ENCODE results near the gene PRSS53.
A peak's percentile ranks its signal among the peaks of the same experiment; 100 is the strongest.

The PRSS53 gene

DNA sequence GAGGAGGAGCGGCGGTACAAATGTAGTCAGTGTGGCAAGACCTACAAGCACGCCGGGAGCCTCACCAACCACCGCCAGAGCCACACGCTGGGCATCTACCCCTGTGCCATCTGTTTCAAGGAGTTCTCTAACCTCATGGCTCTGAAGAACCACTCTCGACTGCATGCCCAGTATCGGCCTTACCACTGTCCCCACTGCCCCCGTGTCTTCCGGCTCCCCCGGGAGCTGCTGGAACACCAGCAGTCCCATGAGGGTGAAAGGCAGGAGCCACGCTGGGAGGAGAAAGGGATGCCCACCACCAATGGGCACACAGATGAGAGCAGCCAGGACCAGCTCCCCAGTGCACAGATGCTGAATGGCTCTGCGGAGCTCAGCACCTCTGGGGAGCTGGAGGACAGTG, 11.7 kb downstream of the PRSS53 start:
- no peak for DNase-seq

DNA sequence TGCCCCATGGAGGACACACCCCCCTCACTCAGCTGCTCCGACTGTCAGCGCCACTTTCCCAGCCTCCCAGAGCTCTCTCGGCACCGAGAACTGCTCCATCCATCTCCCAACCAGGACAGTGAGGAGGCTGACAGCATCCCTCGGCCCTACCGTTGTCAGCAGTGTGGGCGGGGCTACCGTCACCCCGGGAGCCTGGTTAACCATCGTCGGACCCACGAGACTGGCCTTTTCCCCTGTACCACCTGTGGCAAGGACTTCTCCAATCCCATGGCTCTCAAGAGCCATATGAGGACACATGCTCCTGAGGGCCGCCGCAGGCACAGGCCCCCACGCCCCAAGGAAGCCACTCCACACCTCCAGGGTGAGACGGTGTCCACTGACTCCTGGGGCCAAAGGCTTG, 12.4 kb downstream of the PRSS53 start:
- no peak for DNase-seq

GRCh38 chr16:31074814-31075183, 13.9 kb downstream of the PRSS53 start:
- no peak for DNase-seq

DNA sequence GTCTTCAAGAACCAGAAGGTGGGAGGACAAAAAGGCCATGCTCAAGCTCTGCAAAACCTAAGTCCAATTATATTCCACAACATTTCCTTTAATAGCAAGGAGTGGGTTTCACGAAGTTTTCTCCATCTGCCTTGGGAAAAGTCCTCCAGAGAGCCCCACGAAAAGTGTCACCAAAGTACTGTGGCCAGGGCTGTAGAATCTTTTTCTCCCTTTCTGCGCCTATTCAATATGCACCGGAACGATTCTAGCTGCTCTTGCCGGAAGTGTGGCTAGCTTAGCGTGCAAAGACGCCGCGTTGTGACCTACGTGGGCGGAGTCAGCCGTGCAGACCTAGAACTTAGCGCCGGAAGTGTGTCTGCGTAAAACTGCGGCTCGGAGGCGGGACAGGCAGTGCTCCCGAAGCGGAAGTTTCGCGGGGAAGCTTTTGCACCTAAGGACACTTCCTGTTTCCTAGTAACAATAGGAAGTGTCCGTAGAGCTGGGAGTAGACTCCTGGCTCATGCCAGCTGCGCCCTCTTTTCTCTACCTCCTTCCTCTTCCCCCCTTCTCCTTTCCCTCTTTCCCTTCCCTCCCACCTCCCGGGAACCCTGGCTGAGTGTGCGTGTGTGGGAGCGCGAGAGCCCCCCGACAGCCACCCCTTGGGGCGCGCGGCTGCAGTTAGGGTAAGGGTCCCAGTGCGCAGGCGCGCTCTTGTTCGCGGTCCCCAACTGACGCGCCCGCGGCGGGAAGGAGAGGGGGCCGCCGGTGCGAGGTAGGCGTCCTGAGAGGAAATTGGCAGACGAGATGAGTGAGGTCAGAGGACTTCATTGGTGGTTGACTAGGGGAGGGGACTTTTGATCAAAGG, 14.6 kb downstream of the PRSS53 start, which contains the start of the genes ZNF646 and ZNF668:
TSS of gene ZNF646 (plus strand) at position 453 of the 844 bp plus-strand sequence. CDS start 1,903 bp downstream, outside the sequence.
TSS of gene ZNF668 (minus strand) at position 271 of the 844 bp plus-strand sequence. CDS start 9,781 bp downstream, outside the sequence.
- peak; percentile 100 for DNase-seq

- peak; percentile 95 for DNase-seq
Measured at GRCh38 chr16:31073142-31073969, 15.4 kb downstream of the PRSS53 start.

DNA sequence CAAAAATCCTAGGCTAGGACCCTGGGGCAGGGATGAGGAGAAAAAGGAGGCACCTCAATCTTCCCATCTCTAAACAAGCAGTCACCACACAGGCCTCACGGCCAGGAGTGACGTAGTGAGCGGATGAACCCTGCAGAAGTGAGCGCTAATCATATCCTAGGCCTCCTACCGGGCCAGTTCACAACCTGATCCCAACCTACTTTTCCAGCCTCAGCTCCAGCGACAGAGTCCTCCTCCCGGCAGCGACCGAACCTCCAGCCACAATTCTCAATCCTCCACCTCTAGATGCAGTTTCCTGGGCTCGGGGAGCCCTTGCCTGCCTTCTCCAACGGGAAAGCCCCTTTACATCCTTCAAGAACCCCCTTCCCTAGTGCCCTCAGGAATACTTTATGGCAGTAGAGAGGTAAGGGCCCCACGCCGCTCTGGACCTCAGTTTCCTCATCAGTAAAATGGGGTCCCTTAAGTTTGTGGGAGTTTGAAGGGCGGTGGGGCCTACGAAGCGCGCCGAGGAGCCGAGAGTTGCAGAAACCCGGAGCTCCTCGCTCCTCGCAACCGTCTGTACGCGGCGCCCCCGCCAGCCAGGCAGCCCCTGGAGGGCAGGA, 16.1 kb downstream of the PRSS53 start:
- DNase-seq, result peak; percentile 37

DNA sequence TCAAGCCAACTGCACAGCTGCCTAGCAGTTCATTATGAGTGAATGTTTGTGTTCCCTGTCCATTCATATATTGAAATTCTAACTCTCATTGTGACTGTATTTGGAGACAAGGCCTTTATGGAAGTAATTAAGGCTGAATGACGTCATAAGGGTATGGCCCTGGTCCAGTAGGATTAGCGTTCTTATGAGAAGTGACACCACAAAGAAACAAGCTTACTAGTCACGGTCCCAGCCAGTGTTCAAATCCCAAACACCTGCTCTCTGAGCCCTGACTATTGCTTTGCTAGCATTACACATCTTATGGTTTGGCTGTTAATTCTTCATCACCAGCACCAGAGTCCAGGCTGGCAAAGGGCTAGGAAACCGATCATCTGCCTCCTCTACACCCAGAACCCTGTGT, 16.9 kb downstream of the PRSS53 start:
- DNase-seq, result no peak

GRCh38 chr16:31067342-31067741, 21.4 kb downstream of the PRSS53 start:
- DNase-seq, result no peak

DNA sequence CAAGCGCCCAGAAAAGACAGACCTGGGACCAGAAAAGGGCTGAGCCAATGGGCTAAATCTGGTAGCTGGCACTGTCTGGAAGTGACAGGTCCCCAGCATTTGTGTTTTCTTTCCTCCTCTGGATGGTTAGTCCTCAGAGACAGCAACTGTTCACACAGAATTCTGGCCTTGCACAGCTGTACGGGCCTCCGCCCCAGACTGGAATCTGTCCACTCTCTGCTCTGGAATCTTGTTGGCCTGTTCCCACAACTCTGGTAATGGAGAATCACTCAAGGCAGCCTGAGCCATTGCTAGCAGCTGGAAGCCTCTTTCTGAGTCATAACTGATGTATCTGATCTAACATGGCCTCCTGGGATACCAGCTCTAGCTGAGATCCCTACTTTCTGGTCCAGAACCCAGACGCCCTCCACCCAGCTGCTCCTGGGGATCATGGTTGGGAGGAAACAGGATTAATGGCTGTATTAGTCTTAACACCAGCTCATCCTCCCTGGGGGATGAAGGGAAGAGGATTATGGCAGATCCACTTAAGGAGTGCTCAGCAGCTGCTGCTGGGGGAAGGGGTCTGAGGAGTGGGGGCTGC, 23.8 kb downstream of the PRSS53 start:
- DNase-seq, result no peak

- no peak for DNase-seq
Measured at GRCh38 chr16:31063843-31064611, 24.7 kb downstream of the PRSS53 start.

- DNase-seq, result no peak
Measured at GRCh38 chr16:31063495-31063842, 25.3 kb downstream of the PRSS53 start.

DNA sequence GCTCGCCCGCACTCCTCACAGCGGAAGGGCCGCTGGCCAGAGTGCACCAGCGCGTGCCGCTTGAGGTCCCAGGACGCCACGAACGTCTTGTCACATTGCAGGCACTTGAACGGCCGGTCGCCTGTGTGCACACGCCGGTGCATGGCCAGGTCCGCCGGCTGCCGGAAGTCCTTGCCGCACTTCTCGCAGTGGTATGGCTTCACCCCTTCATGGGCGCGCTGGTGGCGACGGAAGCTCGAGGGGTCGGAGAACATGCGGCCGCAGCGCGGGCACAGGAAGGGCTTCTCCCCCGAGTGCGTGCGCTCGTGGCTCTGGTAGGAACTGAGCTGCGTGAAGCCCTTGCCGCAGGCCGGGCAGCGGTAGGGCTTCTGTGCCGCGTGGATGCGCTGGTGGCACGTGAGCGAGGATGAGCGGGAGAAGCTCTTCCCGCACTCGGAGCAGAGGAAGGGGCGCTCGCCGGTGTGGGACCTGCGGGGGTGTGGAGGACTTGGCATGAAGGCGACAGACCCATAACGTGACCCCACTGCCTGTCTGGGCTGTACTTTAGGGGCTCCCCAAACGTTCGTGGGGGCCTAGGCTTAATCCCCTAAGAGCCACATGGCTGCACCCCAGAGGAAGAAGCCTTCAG, 26.8 kb downstream of the PRSS53 start:
- DNase-seq, result no peak

- no peak for DNase-seq
Measured at GRCh38 chr16:31061126-31061812, 27.5 kb downstream of the PRSS53 start.

DNA sequence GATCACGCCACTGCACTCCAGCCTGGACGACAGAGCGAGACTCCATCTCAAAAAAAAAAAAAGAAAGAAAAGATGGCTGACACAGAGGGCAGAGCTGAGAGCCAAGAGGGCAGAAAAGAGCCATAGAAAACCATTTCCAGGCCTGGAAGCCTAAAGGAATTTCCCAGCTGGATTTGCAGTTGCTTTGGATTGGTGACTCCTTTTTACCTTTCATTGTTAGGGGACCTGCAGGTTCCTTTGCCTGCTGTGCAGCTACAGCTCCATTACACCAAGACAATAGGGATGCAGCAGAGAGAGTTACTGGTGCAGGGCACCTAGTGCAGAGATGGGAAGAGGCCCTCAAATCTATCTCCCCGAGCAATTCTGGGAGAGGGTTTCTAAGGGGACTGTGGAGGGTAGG, 33.1 kb downstream of the PRSS53 start:
- no peak for DNase-seq

DNA sequence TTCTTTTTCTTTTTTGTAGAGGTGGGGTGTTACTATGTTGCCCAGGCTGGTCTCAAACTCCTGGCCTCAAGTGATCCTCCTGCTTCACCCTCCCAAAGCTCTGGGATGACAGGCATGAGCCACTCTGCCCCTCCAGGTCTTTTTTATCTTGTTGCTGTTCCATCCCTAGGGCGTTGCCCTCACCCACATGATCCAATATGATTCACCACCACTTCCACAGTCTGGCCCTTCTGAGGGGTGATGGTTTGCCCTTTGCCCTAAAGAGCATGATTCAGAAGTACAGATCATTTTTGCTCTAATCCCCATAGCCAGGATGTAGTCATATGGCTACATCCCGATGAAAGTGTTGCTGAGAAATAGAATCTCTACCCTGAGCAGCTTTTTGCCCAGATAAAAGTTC, 36.6 kb downstream of the PRSS53 start:
- DNase-seq, result no peak

- DNase-seq, result no peak
Measured at GRCh38 chr16:31050280-31051030, 38.3 kb downstream of the PRSS53 start.

- no peak for DNase-seq
Measured at GRCh38 chr16:31043898-31044481, 44.8 kb downstream of the PRSS53 start.

DNA sequence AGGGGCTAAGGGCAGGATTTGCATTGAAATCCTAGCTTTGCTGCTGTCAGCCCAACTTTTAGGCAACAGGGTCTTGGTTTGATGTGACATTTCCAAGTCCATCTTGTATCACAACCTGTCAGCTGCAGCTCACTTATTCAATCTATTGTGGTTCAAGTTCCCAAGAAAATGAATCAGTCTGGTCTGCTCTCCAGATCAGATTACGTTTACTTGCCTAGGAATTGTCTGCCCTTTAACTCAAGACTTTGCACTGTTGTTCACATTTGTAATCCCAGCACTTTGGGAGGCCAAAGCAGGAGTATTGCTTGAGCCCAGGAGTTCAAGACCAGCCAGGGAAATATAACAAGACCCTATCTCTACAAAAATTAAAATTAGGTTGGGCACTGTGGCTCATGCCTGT, 45.4 kb downstream of the PRSS53 start:
- no peak for DNase-seq

DNA sequence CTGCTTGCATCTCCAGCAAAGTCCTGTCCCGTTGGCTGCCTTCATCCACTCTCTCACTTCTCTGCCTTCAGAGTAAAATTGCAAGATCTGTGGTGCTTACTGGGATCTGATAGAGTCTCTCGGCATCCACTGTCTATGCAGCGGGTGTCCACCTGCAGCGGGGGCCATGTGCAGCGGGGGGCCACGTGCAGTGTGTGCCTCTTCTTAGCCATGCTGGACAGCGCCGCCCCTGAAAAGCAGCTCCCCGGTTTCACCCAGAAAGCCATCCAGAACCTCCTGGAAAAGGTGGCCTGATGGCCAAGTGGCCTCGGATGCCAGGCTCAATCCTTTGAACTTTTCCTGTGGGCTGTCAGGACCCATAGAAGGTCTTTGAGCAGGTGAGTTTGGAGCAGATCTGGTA, 45.9 kb downstream of the PRSS53 start:
- DNase-seq, result no peak

DNA sequence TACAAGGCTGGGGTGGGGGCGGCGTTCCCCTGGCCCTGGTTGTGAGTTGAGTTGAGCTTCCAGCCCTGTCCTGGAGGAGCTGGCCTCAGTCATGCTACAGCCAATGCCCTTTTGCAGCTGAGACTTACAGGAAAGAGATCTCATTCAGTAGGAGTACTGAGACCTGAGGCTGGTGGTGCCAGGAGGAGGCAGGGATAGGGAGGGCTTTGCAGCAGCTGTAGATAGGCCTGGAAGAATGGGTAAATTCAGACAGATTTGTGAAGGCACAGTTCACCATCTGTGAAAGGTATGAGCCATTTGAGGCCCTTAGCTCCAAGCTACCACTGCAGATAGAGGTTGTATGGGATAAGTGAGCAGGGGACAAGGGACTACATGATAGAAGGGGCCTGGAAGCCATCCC, 49.8 kb downstream of the PRSS53 start:
- DNase-seq, result no peak

Measured in RPMI8226 (cell line).